HG03025 (cell line): ENCODE data around the gene GFM2.
A peak's percentile ranks its signal among the peaks of the same experiment; 100 is the strongest.
"Not testable (repeated sequence)": the region's sequence is repeated elsewhere in the genome, so short reads cannot be mapped to it uniquely, and the experiment has no call there.

Source experiments
- ATAC-seq: cut with Tn5 transposase; IDR thresholded peaks from one replicate; pipeline ENCODE4 v1.9.1; 2021; ENCODE audit warnings: mild to moderate bottlenecking, moderate library complexity; ENCODE audit not compliant: unreplicated experiment, low FRiP score

The GFM2 gene

GRCh38 chr5:74766849-74767578 lies at the start of gene GFM2, which contains the start of gene NSA2:
TSS of gene GFM2 (minus strand) at chr5:74767117. CDS start at chr5:74763742, 3,375 bp downstream.
TSS of gene NSA2 (plus strand) at chr5:74767249. CDS start at chr5:74767361, 112 bp downstream.
- ATAC-seq, result peak; percentile 81

GRCh38 chr5:74810915-74811314 lies 44.0 kb upstream of the GFM2 start:
- no peak for ATAC-seq

DNA sequence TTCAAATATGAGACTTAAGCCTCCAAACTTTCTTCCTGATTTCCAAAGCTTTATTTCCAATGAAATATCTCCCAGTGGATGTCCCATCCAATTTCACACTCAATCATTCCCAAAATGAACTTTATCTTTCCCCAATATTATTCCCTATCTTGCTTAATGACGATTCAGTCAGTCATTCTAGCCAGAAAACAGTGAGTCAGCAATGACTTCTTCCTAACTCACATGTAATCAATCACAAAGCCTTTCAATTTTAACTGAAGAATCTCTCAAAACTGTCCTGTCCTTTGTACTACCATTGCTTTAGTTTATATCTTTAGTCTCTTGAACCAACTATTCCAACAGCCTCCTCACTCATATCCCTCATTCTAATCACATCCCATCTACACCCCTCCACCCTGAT lies 35.0 kb upstream of the GFM2 start:
- no peak for ATAC-seq

- no peak for ATAC-seq
Measured at GRCh38 chr5:74801197-74801596, 34.3 kb upstream of the GFM2 start.

- no peak for ATAC-seq
Measured at GRCh38 chr5:74798977-74799911, 32.3 kb upstream of the GFM2 start.

GRCh38 chr5:74791669-74792068 lies 24.8 kb upstream of the GFM2 start:
- not testable (repeated sequence) for ATAC-seq

- no peak for ATAC-seq
Measured at GRCh38 chr5:74787424-74787823, 20.5 kb upstream of the GFM2 start.

DNA sequence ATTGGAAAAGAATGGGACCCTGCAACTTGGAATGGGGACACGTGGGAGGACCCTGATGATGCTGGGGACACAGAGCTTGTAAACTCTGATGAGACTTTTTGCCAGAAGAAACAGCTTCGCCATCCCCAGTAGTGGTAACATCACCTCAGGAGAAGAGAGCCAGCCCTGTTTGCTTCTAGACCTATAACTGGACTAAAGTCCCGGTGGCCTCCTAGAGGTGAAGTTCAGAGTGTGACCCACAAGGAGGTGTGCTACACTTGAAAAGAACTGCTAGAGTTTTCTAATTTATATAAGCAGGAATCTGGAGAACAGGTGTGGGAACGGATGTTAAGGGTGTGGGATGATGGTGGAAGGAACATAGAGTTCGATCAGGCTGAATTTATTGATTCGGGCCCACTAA lies 19.9 kb upstream of the GFM2 start:
- no peak for ATAC-seq

- ATAC-seq, result no peak
Measured at GRCh38 chr5:74778609-74779008, 11.7 kb upstream of the GFM2 start.

GRCh38 chr5:74772359-74772758 lies 5.4 kb upstream of the GFM2 start:
- ATAC-seq, result no peak

DNA sequence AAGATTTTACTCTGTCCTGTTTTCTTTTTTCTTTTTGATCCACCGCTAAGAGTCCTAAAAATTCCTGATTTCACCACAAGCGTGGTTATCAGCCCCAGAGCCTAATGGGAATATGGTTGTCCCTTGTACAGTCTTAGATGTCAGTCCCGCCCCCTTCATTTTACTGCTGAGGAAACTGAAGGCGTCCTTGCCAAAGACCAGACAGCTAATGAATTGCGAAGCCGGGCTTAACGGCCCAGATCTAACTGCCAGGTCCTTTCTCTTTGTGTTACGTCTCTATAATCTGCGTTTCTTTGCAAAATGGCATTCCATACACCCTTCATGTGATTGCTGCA lies 629 bp upstream of the GFM2 start:
- ATAC-seq, result peak; percentile 24

GRCh38 chr5:74766418-74766848 lies 484 bp downstream of the GFM2 start:
- ATAC-seq, result peak; percentile 41

- ATAC-seq, result no peak
Measured at GRCh38 chr5:74765929-74766328, 988 bp downstream of the GFM2 start.

GRCh38 chr5:74765201-74765600 lies 1.7 kb downstream of the GFM2 start:
- no peak for ATAC-seq

DNA sequence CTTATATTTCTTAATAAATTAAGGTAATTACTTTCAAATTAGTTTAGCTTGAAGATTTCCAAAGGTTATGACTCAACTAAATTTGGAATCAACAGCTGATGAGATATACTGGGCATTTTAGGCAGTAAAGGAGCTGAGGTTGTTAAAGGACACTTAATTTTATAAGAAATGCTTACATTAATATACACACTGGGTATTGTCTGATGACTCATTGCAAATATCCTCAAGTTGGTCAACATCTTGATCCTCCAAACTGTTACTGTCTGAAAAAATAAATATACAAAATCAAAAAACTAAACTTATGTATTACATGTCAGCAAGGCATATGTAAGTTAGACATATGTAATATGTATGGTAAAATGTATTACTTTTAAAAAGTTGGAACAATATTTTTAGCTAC lies 3.4 kb downstream of the GFM2 start:
- ATAC-seq, result no peak

DNA sequence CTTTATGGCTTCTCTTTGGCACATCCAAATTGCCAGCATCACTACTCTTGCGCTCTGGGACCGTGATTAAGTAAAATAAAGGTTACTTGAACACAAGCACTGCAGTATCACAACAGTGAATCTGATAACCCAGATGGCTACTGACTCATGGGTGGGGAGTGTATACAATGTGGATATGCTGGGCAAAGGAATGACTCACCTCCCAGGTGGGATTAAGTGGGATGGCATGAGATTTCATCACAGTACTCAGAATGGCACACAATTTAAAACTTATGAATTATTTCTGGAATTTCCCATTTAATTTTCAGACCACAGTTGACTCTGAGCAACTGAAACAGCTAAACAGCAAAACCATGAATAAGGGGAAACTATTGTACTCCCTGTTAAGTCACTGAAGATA lies 4.3 kb downstream of the GFM2 start:
- no peak for ATAC-seq

DNA sequence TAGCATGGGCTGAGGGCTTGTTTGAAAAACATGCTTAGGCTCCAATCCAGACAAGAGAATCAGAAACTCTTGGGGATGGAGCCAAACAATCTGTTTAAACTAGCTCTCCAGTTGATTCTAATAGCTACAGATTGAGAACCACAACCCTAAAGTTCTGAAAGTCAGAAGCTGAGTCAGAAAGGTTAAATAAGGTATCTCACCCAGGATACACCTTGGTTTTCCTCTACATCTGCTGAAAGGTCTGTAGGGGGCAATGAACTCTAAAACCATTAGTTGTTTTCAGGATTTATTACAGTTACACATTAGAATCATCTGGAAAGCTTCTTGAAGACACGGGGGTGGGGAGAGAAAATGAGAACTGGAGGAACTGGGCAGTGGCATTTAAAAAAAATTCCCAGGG lies 5.7 kb downstream of the GFM2 start:
- ATAC-seq, result no peak

DNA sequence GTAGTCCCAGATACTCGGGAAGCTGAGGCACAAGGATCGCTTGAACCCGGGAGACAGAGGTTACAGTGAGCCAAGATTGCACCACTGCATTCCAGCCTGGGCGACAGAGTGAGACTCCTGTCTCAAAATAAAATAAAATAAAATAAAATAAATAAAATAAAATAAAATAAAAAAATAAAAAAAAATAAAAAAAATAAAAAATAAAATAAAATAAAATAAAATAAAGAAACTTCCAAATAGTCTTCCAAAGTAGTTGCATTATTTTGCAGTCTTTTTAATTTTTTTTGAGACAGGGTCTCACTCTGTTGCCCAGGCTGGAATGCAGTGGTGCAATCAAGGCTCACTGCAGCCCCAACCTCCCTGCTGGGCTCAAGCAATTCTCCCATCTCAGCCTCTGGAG lies 18.2 kb downstream of the GFM2 start:
- not testable (repeated sequence) for ATAC-seq

DNA sequence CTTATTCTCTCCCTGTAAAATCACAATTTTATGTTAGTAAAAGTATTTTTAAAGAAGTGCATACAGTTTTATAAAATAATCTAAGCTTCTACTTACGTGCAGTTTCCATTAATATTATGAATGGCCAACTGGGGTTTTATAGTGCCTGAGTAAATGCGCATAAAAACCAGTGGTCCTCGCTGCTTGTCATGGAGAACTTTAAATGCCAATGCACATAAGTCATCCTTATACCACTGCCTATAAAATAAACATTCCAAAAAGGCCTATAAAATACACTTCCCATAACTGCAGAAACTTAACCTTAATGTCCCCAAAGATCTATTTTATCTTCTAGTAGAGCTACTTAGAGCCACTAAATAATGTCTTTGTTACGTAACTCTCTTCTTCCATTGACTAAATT lies 28.5 kb downstream of the GFM2 start:
- no peak for ATAC-seq

- ATAC-seq, result no peak
Measured at GRCh38 chr5:74736759-74737158, 30.2 kb downstream of the GFM2 start.

DNA sequence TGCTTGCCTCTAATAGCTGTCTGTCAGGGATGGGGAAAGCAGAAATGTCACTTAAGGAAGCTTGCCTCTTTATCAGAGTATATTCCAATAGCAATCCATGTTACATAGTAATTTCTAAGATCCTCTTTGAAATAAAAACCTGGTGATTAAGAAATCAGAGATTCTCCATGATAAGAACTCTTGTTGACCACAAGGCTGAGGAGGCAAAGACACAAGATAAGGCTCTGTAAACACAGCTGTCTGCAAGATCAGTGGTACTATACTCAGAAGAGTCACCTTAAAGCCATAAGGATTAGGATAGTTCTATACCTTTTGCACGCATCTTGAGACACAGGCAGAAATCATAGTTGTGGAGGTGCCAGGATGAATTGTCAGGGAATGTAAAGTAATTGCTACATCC lies 41.6 kb downstream of the GFM2 start:
- ATAC-seq, result no peak

GRCh38 chr5:74722271-74722670 lies 44.6 kb downstream of the GFM2 start:
- ATAC-seq, result no peak
